ENCODE data around the gene CPNE6. TPM values are rescaled to one million over a fixed set of nuclear protein-coding genes. Genes with fewer than 3 reads are reported as not detected.
"Not testable (repeated sequence)": the region's sequence is repeated elsewhere in the genome, so short reads cannot be mapped to it uniquely, and the experiment has no call there.

Gene CPNE6
- total RNA-seq, 1 donor from 2014 or later: not detected

DNA sequence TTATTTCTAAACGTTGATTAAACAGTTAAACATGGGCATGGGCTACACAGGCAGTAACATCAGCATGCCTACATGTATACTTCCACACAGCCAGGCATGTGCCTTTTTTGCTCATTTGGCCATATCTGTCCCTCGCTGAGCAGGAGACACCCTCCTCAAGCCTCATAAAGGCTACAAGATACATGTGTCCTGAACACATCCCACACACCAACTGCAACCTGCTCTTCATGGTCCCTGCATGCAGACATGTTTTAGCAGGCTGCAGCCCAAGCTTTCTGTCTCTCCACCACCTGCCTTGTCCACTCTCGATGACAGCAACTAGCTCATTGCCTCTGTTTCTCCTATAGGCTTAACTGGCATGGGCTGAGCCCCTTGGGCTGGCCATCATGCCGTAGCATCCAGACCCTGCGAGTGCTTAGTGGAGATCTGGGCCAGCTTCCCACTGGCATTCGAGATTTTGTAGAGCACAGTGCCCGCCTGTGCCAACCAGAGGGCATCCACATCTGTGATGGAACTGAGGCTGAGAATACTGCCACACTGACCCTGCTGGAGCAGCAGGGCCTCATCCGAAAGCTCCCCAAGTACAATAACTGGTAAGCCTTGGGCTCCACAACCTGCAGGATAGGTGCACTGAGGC is 25.3 kb downstream of the CPNE6 start:
- intact Hi-C loops (cut with micrococcal nuclease): no loop called here
- ATAC-seq: no peak
- no peak for DNase-seq

DNA sequence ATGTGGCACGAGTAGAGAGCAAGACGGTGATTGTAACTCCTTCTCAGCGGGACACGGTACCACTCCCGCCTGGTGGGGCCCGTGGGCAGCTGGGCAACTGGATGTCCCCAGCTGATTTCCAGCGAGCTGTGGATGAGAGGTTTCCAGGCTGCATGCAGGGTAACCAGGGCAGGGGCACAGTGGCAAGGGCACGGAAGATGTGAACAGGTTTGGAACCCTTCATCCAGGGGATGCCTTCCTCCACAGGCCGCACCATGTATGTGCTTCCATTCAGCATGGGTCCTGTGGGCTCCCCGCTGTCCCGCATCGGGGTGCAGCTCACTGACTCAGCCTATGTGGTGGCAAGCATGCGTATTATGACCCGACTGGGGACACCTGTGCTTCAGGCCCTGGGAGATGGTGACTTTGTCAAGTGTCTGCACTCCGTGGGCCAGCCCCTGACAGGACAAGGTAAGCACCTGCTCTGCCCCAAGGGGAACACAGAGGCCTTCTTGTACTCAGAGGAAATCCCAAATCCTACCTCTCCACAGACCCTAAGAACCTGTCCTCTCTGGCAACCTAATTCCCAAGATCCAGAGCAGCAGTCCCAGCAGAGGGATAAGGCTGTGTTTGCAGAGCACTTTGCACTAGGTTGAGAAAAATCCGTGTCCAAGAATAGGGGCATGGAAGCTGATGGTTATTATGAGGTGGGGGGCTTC is 27.0 kb downstream of the CPNE6 start:
- ATAC-seq: no peak
- DNase-seq: no peak
- intact Hi-C loops (cut with micrococcal nuclease): no loop called here

DNA sequence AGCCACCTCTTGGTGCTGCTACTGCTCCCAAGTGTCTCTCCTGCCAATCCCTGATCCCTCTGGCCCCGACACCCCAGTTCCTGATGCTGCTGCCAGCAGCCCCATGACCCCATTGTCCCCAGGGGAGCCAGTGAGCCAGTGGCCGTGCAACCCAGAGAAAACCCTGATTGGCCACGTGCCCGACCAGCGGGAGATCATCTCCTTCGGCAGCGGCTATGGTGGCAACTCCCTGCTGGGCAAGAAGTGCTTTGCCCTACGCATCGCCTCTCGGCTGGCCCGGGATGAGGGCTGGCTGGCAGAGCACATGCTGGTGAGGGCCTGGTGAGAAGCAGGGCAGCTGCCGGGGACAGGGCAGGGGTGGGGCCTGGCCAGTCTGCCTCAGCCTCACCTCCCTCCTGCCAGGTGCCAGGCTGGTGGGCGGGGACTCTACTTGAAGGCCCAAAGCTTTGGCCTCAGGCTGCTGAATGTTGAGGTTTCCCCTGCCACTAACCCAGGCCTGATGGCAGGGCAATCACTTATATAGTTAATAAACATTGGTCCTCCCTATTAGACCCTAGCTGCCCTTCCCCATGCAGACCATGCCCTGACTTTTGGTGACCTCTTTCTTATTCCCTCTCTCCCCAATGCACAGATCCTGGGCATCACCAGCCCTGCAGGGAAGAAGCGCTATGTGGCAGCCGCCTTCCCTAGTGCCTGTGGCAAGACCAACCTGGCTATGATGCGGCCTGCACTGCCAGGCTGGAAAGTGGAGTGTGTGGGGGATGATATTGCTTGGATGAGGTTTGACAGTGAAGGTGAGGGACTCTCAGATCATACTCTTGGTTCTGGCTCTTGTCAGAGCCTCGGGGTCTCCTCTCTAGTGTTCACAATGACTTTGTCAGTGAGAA is 27.8 kb downstream of the CPNE6 start:
- no peak for DNase-seq
- no peak for ATAC-seq
- intact Hi-C loops (cut with micrococcal nuclease): no loop called here

DNA sequence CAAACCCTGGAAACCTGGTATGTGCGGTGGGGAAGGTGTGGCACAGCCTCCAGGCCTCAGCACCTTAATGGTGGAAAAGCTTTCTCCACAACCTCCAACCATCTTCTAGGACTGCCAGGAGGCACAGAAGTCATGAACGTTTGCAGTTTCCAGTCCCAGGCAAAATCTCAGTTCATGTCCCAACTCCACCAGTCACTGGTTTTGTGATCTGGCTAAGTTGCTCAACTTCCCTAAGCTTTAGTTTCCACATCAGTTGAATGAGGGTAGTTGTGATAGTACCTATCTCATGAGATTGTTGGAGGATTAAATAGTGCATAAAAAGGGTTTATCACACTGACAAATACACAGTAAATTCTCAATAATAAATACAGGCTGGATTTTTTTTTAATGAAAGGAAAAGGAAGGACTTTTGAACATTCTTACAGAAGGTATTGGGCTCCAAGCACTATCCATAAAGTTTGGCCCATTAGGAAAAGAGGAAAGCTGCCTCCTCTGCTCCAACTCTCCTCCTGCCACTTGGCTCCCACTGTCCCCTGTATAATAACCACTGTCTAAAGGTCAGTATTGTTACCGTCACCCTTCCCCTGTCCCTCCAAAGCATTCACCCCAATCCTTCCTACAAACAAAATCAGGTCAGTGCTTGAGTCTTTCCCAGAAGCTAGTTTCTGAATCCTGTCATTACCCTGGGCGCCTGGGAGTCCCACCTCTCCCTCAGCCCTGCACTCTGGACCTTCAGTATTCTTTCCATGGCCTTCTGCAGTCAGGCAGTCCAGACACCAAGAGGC is 29.0 kb downstream of the CPNE6 start:
- DNase-seq (no peak), ATAC-seq (no peak)
- intact Hi-C loops (cut with micrococcal nuclease): no loop called here

DNA sequence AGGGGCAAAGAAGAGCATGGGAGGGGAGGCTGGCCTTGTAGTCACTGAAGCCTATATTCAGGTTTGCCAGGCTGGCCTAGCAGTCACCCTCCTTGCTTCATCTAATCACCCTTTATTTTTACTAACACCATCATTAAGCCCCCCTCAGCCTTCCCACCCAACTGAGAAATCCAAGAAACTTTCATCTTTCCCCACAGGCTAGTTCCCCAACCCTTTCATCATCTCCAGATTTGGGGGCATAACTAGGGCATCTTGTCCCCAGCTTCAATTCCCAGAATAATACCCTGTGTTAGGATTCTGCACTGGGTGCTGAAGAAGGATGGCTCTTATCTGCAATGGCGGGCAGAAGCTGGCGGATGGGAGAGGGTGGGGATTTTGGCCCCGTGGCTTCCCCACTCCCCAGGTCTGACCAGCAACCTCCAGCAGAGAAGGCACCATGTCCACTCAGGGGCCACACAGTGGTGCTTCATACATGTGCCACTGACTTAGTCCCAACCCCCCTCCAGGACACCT is 29.7 kb downstream of the CPNE6 start:
- no peak for ATAC-seq
- no peak for DNase-seq
- intact Hi-C loops (cut with micrococcal nuclease): no loop called here

DNA sequence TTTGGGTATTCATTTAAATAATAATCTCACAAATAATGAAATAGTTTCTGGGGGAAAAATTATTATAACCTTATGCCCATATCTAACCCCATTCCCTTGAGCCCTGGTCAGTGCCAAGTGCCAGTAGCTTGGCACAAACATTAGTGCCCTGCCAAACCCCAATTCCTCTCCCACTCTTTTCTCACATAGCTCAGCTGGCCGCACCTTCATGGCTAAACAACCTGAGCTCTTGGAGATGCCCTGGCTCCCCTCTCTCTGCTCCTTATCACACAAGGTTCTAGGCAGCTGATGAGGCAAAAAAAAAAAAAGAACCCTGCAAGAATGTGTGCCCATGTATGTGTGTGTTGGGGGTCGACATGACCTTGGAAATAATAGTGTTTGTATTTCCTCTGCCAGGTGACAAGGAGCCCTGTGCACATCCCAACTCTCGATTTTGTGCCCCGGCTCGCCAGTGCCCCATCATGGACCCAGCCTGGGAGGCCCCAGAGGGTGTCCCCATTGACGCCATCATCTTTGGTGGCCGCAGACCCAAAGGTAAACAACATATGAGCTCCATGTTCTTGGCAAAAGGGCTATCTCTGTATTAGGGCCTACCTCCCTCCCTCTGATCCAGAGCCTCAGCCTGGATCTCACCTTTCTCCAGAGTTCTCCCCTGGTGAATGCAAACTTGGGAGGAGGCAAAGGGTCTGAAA is 31.1 kb downstream of the CPNE6 start:
- intact Hi-C loops (cut with micrococcal nuclease): no loop called here
- no peak for DNase-seq
- ATAC-seq: no peak

DNA sequence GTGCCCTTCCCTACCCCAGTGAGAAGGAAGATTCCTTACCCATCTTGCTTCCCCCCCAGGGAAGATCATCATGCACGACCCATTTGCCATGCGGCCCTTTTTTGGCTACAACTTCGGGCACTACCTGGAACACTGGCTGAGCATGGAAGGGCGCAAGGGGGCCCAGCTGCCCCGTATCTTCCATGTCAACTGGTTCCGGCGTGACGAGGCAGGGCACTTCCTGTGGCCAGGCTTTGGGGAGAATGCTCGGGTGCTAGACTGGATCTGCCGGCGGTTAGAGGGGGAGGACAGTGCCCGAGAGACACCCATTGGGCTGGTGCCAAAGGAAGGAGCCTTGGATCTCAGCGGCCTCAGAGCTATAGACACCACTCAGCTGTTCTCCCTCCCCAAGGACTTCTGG is 32.1 kb downstream of the CPNE6 start:
- ATAC-seq (no peak), DNase-seq (no peak)
- intact Hi-C loops (cut with micrococcal nuclease): no loop called here

DNA sequence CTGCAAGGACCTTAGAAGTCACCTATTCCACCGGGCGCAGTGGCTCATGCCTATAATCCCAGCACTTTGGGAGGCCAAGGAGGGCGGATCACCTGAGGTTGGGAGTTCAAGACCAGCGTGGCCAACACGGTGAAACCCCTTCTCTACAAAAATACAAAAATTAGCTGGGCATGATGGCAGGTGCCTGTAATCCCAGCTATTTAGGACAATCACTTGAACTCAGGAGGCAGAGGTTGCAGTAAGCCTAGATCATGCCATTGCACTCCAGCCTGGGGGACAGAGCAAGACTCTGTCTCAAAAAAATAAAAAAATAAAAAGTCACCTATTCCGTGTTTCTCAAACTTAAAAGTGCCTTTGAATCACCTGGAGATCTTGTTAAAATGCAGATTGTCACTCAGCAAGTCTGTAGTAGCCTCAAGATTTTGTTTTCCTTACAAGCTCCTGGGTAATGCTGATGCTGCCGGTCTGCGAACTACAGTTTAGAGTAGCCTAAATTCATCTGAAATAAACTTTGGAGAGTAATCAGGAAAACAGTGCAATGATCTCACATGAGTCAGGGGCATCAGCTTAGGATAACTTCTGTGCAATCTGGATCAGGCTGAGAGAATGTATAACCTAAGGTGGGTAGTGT is 34.4 kb downstream of the CPNE6 start:
- ATAC-seq; DNase-seq; intact Hi-C loops (cut with micrococcal nuclease): not testable (repeated sequence)

DNA sequence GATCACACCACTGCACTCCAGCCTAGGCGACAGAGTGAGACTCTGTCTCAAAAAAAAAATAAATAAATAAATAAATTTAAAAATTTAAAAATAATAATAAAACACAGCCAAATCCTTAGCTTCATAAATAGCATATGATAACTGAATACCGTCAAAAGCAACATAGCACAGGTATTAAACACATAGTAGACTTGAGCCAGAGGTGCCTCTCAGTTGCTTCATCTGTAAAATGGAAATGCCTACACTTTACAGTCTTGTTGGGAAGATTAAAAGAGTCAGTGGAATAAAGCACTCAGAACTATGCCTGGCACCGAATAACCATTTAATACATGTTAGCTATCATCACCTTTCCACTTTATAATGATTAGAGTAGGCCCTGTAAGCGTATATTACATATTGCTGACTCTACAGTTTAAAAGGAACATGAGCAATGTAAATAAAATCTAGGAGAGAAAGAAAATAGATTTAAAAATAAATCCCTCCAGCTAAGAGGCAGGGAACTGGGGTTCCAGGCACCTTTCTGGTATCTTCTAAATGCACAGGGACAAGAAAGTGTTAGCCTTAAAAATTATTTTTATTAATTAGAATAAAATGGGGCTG is 35.4 kb downstream of the CPNE6 start:
- intact Hi-C loops (cut with micrococcal nuclease): no loop called here
- no peak for ATAC-seq
- no peak for DNase-seq

DNA sequence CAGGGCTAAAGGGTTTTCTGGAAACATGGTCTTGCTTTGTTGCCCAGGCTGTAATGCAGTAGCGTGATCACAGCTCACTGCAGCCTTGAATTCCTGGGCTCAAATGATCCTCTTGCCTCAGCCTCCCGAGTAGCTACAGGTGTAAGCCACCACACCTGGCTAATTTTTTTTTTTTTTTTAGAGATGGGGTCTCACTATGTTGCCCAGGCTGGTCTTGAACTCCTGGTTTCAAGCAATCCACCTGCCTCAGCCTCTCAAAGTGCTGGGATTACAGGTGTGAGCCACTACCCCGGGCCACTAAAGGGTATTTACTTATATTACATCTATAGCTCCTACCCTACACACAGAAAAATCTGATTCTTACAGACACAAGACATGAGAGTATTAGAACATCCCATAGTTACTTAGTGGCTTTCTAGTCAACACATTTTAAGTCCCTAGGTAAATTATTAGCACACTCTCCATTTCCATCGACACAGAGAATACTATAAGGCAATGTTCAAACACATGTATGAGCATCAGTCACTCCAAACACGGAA is 37.0 kb downstream of the CPNE6 start:
- ATAC-seq (peak; percentile 11), DNase-seq (no peak)
- intact Hi-C loops (cut with micrococcal nuclease): loop anchor here (2.0 kb wide), 1 partner anchor 50 kb away; no protein-coding TSS in a partner anchor

DNA sequence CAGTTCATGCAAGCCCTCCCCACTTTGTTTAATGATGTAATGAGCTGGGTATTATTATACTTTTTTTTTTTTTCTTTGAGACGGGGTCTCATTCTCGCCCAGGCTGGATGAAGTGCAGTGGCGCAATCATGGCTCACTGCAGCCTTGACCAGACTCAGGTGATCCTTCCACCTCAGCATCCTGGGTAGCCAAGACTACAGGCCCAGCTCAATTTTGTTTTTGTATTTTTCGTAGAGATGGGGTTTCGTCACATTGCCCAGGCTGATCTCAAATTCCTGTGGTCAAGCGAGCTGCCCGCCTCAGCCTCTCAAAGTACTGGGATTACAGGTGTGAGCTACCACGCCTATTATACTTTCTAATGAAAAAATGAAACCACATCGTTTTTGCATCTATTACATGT is 38.7 kb downstream of the CPNE6 start:
- no peak for ATAC-seq
- intact Hi-C loops (cut with micrococcal nuclease): no loop called here
- no peak for DNase-seq

DNA sequence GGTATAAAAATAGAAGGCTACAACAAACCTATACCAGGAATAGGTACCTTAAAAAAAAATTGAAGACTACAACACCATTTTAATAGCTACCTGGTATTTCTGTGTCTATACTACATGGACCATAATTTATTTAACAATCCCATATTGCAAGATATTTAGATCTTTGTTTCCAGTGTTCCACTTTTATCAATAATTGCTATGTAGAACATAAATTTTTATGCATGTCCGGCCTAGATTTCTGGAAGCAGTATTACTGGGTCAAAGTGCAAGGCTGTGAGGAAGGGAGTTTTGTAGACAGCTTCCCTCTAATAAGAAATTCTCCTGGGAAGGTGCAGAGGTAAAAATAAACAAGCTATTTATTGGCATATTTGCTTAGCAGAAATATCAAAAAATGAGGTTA is 39.2 kb downstream of the CPNE6 start:
- intact Hi-C loops (cut with micrococcal nuclease): no loop called here
- DNase-seq (no peak), ATAC-seq (no peak)

DNA sequence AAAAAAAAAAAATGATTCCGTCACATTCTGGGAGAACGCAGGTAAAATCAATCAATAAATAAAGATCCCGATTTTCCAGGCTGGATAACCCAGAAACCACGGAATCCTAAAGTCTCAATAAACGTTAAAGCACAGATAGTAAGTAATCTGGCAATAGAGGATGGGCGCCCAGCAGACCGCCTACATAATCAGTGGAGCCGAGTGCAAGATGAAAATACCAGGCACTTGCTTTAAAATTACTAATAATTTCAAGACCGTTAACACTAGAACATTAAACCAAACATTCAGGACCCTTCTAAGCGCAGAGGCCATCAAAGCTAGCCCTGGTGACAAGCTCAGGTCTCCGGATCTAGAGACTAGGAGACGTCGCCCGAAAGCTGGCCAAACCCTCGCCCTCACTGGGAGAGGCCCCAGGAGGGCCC is 42.0 kb downstream of the CPNE6 start:
- ATAC-seq (peak; percentile 3), DNase-seq (no peak)
- intact Hi-C loops (cut with micrococcal nuclease): no loop called here

DNA sequence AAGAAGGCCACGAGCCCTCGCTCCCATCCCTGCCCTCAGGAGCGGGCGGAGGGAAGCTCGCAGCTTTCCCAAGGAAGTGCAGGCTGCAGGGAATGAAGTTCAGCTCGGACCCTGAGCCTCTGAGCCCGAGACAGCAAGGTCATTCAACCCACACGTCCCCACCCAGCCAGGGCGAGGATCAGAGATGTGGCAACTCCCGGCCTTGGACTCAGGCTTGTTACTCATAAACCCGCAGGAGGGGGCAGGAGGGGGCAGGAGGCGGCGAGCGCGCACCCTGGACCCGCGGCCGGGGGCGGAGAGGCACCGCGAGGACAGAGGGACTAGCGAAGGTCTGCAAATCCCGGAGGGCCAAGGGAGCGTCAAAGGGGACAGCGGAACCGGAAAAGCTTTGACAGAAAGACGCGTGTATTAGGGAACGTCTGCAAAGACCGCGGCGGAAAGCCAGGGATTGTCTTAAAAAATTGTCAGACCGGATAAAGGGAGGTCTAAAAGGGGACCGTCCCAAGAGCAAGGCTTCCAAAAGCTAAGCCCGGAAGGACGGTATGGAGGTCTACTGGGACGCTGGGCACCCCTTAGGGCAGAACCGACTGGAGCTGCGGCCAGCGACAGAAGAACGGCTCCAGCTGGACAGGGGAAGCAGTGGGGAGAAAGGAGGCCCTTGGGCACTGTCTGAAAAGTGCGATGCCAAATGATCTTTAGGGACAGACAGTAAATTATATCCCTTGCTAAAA is 42.6 kb downstream of the CPNE6 start:
- intact Hi-C loops (cut with micrococcal nuclease): no loop called here
- peak; percentile 86 for DNase-seq
- ATAC-seq: peak; percentile 58

DNA sequence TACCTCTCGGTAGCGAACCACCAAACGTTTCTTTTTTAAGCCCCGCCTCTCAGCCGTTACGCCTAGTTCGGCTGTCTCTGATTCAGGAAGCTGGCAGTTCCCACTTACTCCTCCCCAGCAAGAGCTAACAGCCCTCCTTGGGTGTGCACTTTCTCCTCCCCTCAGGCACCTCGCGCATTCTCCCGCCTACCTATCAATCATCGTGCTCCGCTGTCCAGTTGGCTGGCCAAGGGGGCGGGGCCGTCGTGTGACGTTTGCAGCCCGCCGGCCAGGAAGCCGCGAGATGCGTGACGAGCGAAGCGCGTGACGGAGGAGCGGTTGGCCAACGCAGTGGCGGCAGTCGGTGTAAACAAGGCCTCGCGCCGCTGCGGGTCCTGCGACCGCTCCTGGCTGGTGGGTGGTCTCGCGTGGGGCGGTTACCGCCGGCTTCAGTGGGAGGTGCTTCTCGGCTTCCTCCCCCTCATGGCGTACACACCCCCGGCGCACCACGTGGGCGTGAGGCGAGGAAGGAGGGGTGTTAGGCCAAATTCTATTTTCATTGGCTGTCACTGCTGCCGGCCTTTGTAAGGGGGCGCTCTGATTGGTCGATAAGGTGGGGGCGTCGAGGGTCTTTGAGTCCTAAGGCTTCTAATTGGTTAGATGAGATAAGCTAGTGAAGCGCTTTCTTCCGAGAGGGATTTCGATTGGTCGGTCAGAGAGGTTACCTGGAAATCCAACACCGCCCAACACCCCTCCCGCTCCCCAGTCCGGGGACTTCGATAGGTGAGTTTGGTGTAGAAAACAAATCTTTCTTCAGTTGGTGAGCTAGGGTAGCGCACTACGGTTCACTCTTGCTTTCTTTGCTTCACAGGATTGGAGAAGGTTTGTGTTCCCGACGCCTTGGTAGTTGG is 43.4 kb downstream of the CPNE6 start, which contains the start of the genes DCAF11 and NRL:
TSS of gene DCAF11 (plus strand) at position 246 of the 890 bp plus-strand sequence. CDS start 818 bp downstream, outside the sequence.
TSS of gene NRL (minus strand) at position 418 of the 890 bp plus-strand sequence. CDS start 32,101 bp downstream, outside the sequence.
- intact Hi-C loops (cut with micrococcal nuclease): no loop called here
- DNase-seq (peak; percentile 99), ATAC-seq (peak; percentile 94)

All from left ventricle myocardium superior (tissue), 1 donor.